MM.1S (cell line): Measurements from ENCODE around the gene DAB1.

Experiments
- DNase-seq: peaks from one replicate; pipeline ENCODE4 v3.0.0-alpha.2; 2015
- H2AFZ ChIP-seq: fragments of 300-600 bp; sonication (generic); 2 replicates; pipeline ENCODE4 v1.6.0; 2016; ENCODE audit warnings: antibody characterized with exemption, low read length
- H3F3A ChIP-seq: fragments of 300-600 bp; sonication (generic); 2 replicates; pipeline ENCODE4 v1.6.1; 2016; ENCODE audit warnings: mild to moderate bottlenecking, antibody characterized with exemption, low read length, moderate library complexity, mixed read lengths; ENCODE audit not compliant: insufficient read depth
- H3K27ac ChIP-seq: fragments of 300-600 bp; sonication (generic); 2 replicates; pipeline ENCODE4 v1.5.1; 2016; ENCODE audit warnings: mild to moderate bottlenecking, low read length
- H3K27me3 ChIP-seq: fragments of 300-600 bp; sonication (generic); replicated peaks from 2 replicates; pipeline ENCODE4 v1.6.0; 2016; ENCODE audit warnings: low read length; ENCODE audit not compliant: insufficient read depth
- H3K36me3 ChIP-seq: fragments of 300-600 bp; sonication (generic); replicated peaks from 2 replicates; pipeline ENCODE4 v1.6.1; 2016; ENCODE audit warnings: mild to moderate bottlenecking, low read length, mixed read lengths; ENCODE audit not compliant: insufficient read depth
- H3K4me1 ChIP-seq: fragments of 300-600 bp; sonication (generic); 2 replicates; pipeline ENCODE4 v1.6.1; 2016; ENCODE audit warnings: low read length, mixed read lengths
- H3K4me2 ChIP-seq: fragments of 300-600 bp; sonication (generic); 2 replicates; pipeline ENCODE4 v1.6.0; 2016; ENCODE audit warnings: low read depth, low read length
- H3K4me3 ChIP-seq: fragments of 300-600 bp; sonication (generic); 2 replicates; pipeline ENCODE4 v1.5.1; 2016; ENCODE audit warnings: low read length, mixed read lengths
- H3K79me2 ChIP-seq: fragments of 300-600 bp; sonication (generic); 2 replicates; pipeline ENCODE4 v1.6.1; 2016; ENCODE audit warnings: mixed run types, low read length, mixed read lengths
- H3K9ac ChIP-seq: fragments of 300-600 bp; sonication (generic); 2 replicates; pipeline ENCODE4 v1.6.1; 2016; ENCODE audit warnings: low read length, mixed read lengths
- H3K9me2 ChIP-seq: fragments of 300-600 bp; sonication (generic); replicated peaks from 2 replicates; pipeline ENCODE4 v1.6.1; 2016; ENCODE audit warnings: mild to moderate bottlenecking, low read length, mixed read lengths; ENCODE audit not compliant: insufficient read depth
- H3K9me3 ChIP-seq: fragments of 300-600 bp; sonication (generic); replicated peaks from 2 replicates; pipeline ENCODE4 v1.6.1; 2016; ENCODE audit warnings: mild to moderate bottlenecking, low read length, mixed read lengths; ENCODE audit not compliant: insufficient read depth
- H4K20me1 ChIP-seq: fragments of 300-600 bp; sonication (generic); 2 replicates; pipeline ENCODE4 v1.6.1; 2016; ENCODE audit warnings: mild to moderate bottlenecking, low read length, moderate library complexity, mixed read lengths; ENCODE audit not compliant: insufficient read depth
- EZH2 ChIP-seq: fragments of 300-600 bp; sonication (generic); optimal IDR thresholded peaks from 2 replicates; pipeline ENCODE3; 2017; ENCODE audit warnings: low read depth, mild to moderate bottlenecking, antibody characterized with exemption, low read length, mixed read lengths
- EZH2phosphoT487 ChIP-seq: fragments of 300-600 bp; sonication (generic); IDR thresholded peaks from 2 replicates; pipeline ENCODE4 v1.6.1; 2018; ENCODE audit warnings: antibody characterized with exemption, low read length
- TF ChIP-seq, protein P1 (sequence below): fragments of 300-600 bp; sonication (generic); IDR thresholded peaks from 2 replicates; pipeline ENCODE4 v1.5.1; 2016; ENCODE audit warnings: antibody characterized with exemption, low read length, mixed read lengths

The DAB1 gene

GRCh38 chr1:56965191-56965590 is 458.7 kb downstream of the DAB1 start:
- Histone ChIP-seq H3K27ac (no peak overlapping the region), H3K4me3 (no peak overlapping the region), H3K9me2 (no peaks in the 10 kb centered on the region), H3K79me2 (no peaks in the 10 kb centered on the region), H3F3A (no peaks in the 10 kb centered on the region), H2AFZ (no peak overlapping the region), H3K4me2 (no peak overlapping the region), H3K27me3 (no peaks in the 10 kb centered on the region), H4K20me1 (no peaks in the 10 kb centered on the region), H3K9me3 (no peaks in the 10 kb centered on the region), H3K4me1 (no peaks in the 10 kb centered on the region), H3K36me3 (no peaks in the 10 kb centered on the region), H3K9ac (no peak overlapping the region)
- TF ChIP-seq, protein P1, sequence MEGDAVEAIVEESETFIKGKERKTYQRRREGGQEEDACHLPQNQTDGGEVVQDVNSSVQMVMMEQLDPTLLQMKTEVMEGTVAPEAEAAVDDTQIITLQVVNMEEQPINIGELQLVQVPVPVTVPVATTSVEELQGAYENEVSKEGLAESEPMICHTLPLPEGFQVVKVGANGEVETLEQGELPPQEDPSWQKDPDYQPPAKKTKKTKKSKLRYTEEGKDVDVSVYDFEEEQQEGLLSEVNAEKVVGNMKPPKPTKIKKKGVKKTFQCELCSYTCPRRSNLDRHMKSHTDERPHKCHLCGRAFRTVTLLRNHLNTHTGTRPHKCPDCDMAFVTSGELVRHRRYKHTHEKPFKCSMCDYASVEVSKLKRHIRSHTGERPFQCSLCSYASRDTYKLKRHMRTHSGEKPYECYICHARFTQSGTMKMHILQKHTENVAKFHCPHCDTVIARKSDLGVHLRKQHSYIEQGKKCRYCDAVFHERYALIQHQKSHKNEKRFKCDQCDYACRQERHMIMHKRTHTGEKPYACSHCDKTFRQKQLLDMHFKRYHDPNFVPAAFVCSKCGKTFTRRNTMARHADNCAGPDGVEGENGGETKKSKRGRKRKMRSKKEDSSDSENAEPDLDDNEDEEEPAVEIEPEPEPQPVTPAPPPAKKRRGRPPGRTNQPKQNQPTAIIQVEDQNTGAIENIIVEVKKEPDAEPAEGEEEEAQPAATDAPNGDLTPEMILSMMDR, result no peak
- TF ChIP-seq EZH2, result no peak
- TF ChIP-seq EZH2phosphoT487, result no peak
- no peak for DNase-seq

DNA sequence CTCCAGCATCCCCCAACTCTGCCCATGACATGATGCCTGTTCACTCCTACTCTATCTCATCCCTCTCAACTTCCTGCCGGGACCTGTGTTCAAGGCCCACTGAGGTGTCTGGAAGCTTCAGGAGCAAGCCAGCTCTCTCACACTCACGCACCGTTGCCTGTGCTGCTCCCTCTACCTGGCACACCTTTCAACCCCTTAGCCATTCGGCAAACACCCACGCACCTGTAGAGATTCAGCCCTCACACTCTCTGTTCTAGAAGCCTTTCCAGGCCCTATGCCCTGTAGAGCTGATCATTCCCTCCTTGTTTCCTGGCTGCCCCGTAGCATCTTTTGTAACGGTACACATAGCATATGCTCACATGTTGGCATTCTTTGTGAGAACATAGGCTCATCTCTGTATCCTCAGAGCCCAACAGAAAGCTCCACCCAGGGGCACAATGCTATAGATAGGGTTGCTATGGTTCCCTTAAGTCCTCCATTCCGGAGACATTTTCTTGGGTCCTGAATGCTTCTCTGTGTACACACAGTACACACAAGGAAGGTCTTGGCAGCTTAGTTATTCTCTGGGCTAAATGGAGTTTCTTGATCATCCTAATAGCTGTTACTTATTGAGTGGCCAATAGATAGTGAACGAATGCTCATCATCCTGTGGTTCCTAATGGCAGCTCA is 459.4 kb downstream of the DAB1 start:
- DNase-seq, result no peak
- Histone ChIP-seq H3K4me1 (no peaks in the 10 kb centered on the region), H3K9me2 (no peaks in the 10 kb centered on the region), H3K27ac (no peak overlapping the region), H3K4me2 (no peak overlapping the region), H3K9ac (no peak overlapping the region), H3K36me3 (no peaks in the 10 kb centered on the region), H3F3A (no peaks in the 10 kb centered on the region), H3K79me2 (no peaks in the 10 kb centered on the region), H3K4me3 (no peak overlapping the region), H3K27me3 (no peaks in the 10 kb centered on the region), H2AFZ (no peak overlapping the region), H4K20me1 (no peaks in the 10 kb centered on the region), H3K9me3 (no peaks in the 10 kb centered on the region)
- TF ChIP-seq EZH2 (no peak), EZH2phosphoT487 (no peak)
- TF ChIP-seq, protein P1, result no peak

- H3K9ac ChIP-seq, result no peak overlapping the region
- H3K4me1 ChIP-seq, result no peaks in the 10 kb centered on the region
- TF ChIP-seq, protein P1, result no peak
- TF ChIP-seq EZH2phosphoT487 (no peak), EZH2 (no peak)
These were observed 460.2 kb downstream of the DAB1 start for GRCh38 chr1:56963667-56964066.

More at GRCh38 chr1:56963667-56964066, 460.2 kb downstream of the DAB1 start:
- H3K4me2 ChIP-seq, result no peak overlapping the region
- DNase-seq, result no peak
- H2AFZ ChIP-seq, result no peak overlapping the region
- no peaks in the 10 kb centered on the region for H3K27me3 ChIP-seq
- H3K9me2 ChIP-seq, result no peaks in the 10 kb centered on the region
- no peaks in the 10 kb centered on the region for H3F3A ChIP-seq
- H3K79me2 ChIP-seq, result no peaks in the 10 kb centered on the region
- H4K20me1 ChIP-seq, result no peaks in the 10 kb centered on the region
- no peaks in the 10 kb centered on the region for H3K9me3 ChIP-seq
- no peak overlapping the region for H3K4me3 ChIP-seq
- no peaks in the 10 kb centered on the region for H3K36me3 ChIP-seq
- no peak overlapping the region for H3K27ac ChIP-seq
